ENCODE measurements around the gene SMIM45.
"Not testable (repeated sequence)": the region's sequence is repeated elsewhere in the genome, so short reads cannot be mapped to it uniquely, and the experiment has no call there.

SMIM45 gene

GRCh38 chr22:41935509-41935908, 16.4 kb upstream of the SMIM45 start:
- DNase-seq: no peak

- DNase-seq: no peak
Measured at GRCh38 chr22:41936894-41937169, 15.1 kb upstream of the SMIM45 start.

GRCh38 chr22:41939981-41940831, 11.7 kb upstream of the SMIM45 start:
- peak; percentile 96 for DNase-seq

- DNase-seq: peak; percentile 78
Measured at GRCh38 chr22:41940832-41941765, 10.9 kb upstream of the SMIM45 start.

- DNase-seq: no peak
Measured at GRCh38 chr22:41943661-41944209, 8.2 kb upstream of the SMIM45 start.

GRCh38 chr22:41946629-41947423, 5.1 kb upstream of the SMIM45 start, which contains the start of gene CENPM:
Gene CENPM (minus strand): TSS chr22:41947152. CDS start chr22:41947076, 76 bp downstream.
- DNase-seq: peak; percentile 80

GRCh38 chr22:41947424-41948080, 4.4 kb upstream of the SMIM45 start:
- no peak for DNase-seq

GRCh38 chr22:41948142-41948541, 3.8 kb upstream of the SMIM45 start:
- no peak for DNase-seq

GRCh38 chr22:41948928-41949296, 3.0 kb upstream of the SMIM45 start:
- not testable (repeated sequence) for DNase-seq

GRCh38 chr22:41949297-41949965, 2.5 kb upstream of the SMIM45 start:
- no peak for DNase-seq

GRCh38 chr22:41952713-41953112, 763 bp downstream of the SMIM45 start:
- DNase-seq: no peak

GRCh38 chr22:41957941-41958556, 6.1 kb downstream of the SMIM45 start:
- DNase-seq: no peak

GRCh38 chr22:41963453-41964111, 11.6 kb downstream of the SMIM45 start:
- no peak for DNase-seq

GRCh38 chr22:41964112-41964491, 12.2 kb downstream of the SMIM45 start:
- DNase-seq: no peak

- DNase-seq: no peak
Measured at GRCh38 chr22:41966225-41966606, 14.3 kb downstream of the SMIM45 start.

GRCh38 chr22:41966607-41967240, 14.8 kb downstream of the SMIM45 start:
- peak; percentile 15 for DNase-seq

- DNase-seq: no peak
Measured at GRCh38 chr22:41968601-41969000, 16.7 kb downstream of the SMIM45 start.

- no peak for DNase-seq
Measured at GRCh38 chr22:41969110-41969646, 17.2 kb downstream of the SMIM45 start, which contains the start of gene SEPTIN3. Gene SEPTIN3 (plus strand): TSS chr22:41969443. CDS start chr22:41971493, 2,050 bp downstream.

- DNase-seq: no peak
Measured at GRCh38 chr22:41970601-41971000, 18.7 kb downstream of the SMIM45 start.

GRCh38 chr22:41971431-41971830, 19.5 kb downstream of the SMIM45 start:
- DNase-seq: no peak

Measured in effector CD4-positive, alpha-beta T cell (primary cell).